Parathyroid adenoma (tissue), 2 donors: ENCODE results near the gene CDKL4.
"Not testable (repeated sequence)": the region's sequence is repeated elsewhere in the genome, so short reads cannot be mapped to it uniquely, and the experiment has no call there.

Experiments
- H2AFZ ChIP-seq: fragments of 300-600 bp; sonication (generic); one replicate; pipeline ENCODE4 v1.7.0; 2017; ENCODE audit warnings: antibody characterized with exemption, mild to moderate bottlenecking
- H3K27ac ChIP-seq: fragments of 300-600 bp; sonication (generic); one replicate; pipeline ENCODE4 v1.7.0; 2017
- H3K27me3 ChIP-seq: fragments of 300-600 bp; sonication (generic); one replicate; pipeline ENCODE4 v1.7.0; 2017; ENCODE audit warnings: low read length; ENCODE audit not compliant: control insufficient read depth, insufficient read depth
- H3K36me3 ChIP-seq: fragments of 300-600 bp; sonication (generic); one replicate; pipeline ENCODE4 v1.7.0; 2017; ENCODE audit warnings: low read length; ENCODE audit not compliant: control insufficient read depth, insufficient read depth
- H3K4me1 ChIP-seq: fragments of 300-600 bp; sonication (generic); one replicate; pipeline ENCODE4 v1.7.0; 2017; ENCODE audit warnings: control low read depth
- H3K4me2 ChIP-seq: fragments of 300-600 bp; sonication (generic); one replicate; pipeline ENCODE4 v1.7.0; 2017; ENCODE audit warnings: low read length
- H3K4me3 ChIP-seq: fragments of 300-600 bp; sonication (generic); one replicate; pipeline ENCODE4 v1.7.0; 2017; ENCODE audit warnings: low read depth, low read length
- H3K79me2 ChIP-seq: fragments of 300-600 bp; sonication (generic); one replicate; pipeline ENCODE4 v1.7.0; 2017; ENCODE audit warnings: control low read depth
- H3K9ac ChIP-seq: fragments of 300-600 bp; sonication (generic); one replicate; pipeline ENCODE4 v1.7.0; 2017; ENCODE audit warnings: mild to moderate bottlenecking
- H3K9me3 ChIP-seq: fragments of 300-600 bp; sonication (generic); one replicate; pipeline ENCODE4 v1.7.0; 2017; ENCODE audit warnings: low read length; ENCODE audit not compliant: control insufficient read depth
- TF ChIP-seq, protein P1 (sequence below): fragments of 300-600 bp; sonication (generic); IDR thresholded peaks from one replicate; pipeline ENCODE4 v1.7.0; 2017; ENCODE audit warnings: antibody characterized with exemption, mild to moderate bottlenecking
- donor health status: primary hyperparathyroidism.

The CDKL4 gene

GRCh38 chr2:39176997-39177396 is 66.8 kb downstream of the CDKL4 start:
- H3K9me3 ChIP-seq = no peaks in the 10 kb centered on the region
- H3K4me3 ChIP-seq = no peak overlapping the region
- TF ChIP-seq, protein P1, sequence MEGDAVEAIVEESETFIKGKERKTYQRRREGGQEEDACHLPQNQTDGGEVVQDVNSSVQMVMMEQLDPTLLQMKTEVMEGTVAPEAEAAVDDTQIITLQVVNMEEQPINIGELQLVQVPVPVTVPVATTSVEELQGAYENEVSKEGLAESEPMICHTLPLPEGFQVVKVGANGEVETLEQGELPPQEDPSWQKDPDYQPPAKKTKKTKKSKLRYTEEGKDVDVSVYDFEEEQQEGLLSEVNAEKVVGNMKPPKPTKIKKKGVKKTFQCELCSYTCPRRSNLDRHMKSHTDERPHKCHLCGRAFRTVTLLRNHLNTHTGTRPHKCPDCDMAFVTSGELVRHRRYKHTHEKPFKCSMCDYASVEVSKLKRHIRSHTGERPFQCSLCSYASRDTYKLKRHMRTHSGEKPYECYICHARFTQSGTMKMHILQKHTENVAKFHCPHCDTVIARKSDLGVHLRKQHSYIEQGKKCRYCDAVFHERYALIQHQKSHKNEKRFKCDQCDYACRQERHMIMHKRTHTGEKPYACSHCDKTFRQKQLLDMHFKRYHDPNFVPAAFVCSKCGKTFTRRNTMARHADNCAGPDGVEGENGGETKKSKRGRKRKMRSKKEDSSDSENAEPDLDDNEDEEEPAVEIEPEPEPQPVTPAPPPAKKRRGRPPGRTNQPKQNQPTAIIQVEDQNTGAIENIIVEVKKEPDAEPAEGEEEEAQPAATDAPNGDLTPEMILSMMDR = no peak
- no peak overlapping the region for H3K27ac ChIP-seq
- no peak overlapping the region for H3K9ac ChIP-seq
- no peak overlapping the region for H3K4me2 ChIP-seq
- H3K79me2 ChIP-seq = no peaks in the 10 kb centered on the region
- no peaks in the 10 kb centered on the region for H3K36me3 ChIP-seq
- H3K27me3 ChIP-seq = no peaks in the 10 kb centered on the region
- H3K4me1 ChIP-seq = no peaks in the 10 kb centered on the region
- H2AFZ ChIP-seq = no peak overlapping the region

GRCh38 chr2:39175026-39175812 is 68.6 kb downstream of the CDKL4 start:
- Histone ChIP-seq H3K9me3 (no peaks in the 10 kb centered on the region), H3K4me2 (no peak overlapping the region), H3K4me1 (no peaks in the 10 kb centered on the region), H3K27me3 (no peaks in the 10 kb centered on the region), H3K4me3 (no peak overlapping the region), H2AFZ (no peak overlapping the region), H3K79me2 (no peaks in the 10 kb centered on the region), H3K27ac (no peak overlapping the region), H3K36me3 (no peaks in the 10 kb centered on the region), H3K9ac (no peak overlapping the region)
- TF ChIP-seq, protein P1 = no peak

DNA sequence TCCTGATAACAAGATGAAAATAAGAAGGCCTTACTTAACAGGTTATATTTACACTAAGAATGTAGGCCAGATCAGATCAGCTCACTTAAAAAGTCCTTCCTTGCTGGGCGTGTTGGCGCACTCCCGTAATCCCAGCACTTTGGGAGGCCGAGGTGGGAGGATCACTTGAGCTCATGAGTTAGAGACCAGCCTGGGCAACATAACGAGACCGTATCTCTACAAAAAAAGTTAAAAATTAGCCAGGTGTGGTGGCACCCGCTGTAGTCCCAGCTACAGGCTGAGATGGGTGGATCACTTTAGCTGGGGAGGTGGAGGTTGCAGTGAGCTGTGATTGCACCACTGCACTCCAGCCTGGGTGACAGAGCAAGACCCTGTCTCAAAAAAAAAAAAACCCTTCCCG is 69.7 kb downstream of the CDKL4 start:
- no peak overlapping the region for H3K4me3 ChIP-seq
- no peaks in the 10 kb centered on the region for H3K4me1 ChIP-seq
- no peaks in the 10 kb centered on the region for H3K27me3 ChIP-seq
- H3K9ac ChIP-seq = no peak overlapping the region
- H2AFZ ChIP-seq = no peak overlapping the region
- H3K4me2 ChIP-seq = no peak overlapping the region
- no peaks in the 10 kb centered on the region for H3K79me2 ChIP-seq
- H3K36me3 ChIP-seq = no peaks in the 10 kb centered on the region
- TF ChIP-seq, protein P1 = no peak
- no peak overlapping the region for H3K27ac ChIP-seq
- H3K9me3 ChIP-seq = no peaks in the 10 kb centered on the region

DNA sequence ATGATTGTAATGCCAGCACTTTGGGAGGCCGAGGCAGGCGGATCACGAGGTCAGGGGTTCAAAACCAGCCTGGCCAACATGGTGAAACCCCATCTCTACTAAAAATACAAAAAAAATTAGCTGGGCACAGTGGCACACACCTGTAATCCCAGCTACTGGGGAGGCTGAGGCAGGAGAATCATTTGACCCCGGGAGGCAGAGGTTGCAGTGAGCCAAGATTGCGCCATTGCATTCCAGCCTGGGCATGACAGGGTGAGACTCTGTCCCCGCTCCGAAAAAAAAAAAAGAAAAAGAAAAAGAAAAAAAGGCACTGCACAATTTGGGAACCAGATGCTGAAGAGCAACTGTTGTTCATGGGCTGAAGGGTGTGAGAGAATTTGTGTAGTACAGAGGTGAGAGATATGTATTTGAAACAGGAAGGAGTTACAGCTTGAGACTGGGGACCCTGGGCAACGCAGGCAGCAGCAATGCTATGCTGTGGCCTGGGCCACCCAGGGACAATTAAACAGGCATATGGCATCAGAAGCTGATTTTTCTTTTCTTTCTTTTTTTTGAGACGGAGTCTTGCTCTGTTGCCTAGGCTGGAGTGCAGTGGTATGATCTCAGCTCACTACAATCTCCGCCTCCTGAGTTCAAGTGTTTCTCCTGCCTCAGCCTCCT is 71.6 kb downstream of the CDKL4 start:
- H3K27me3 ChIP-seq, H3K4me2 ChIP-seq, H3K27ac ChIP-seq, H2AFZ ChIP-seq, H3K79me2 ChIP-seq, H3K9ac ChIP-seq, H3K9me3 ChIP-seq, H3K4me1 ChIP-seq, H3K4me3 ChIP-seq, H3K36me3 ChIP-seq: not testable (repeated sequence)

- Histone ChIP-seq H3K9me3 (no peaks in the 10 kb centered on the region), H3K79me2 (no peaks in the 10 kb centered on the region), H3K4me2 (no peak overlapping the region), H3K4me3 (no peak overlapping the region), H3K27ac (no peak overlapping the region), H3K36me3 (no peaks in the 10 kb centered on the region), H2AFZ (no peak overlapping the region), H3K27me3 (no peaks in the 10 kb centered on the region), H3K4me1 (no peaks in the 10 kb centered on the region), H3K9ac (no peak overlapping the region)
- TF ChIP-seq, protein P1 = no peak
Observed at GRCh38 chr2:39171621-39172020, 72.1 kb downstream of the CDKL4 start.
